HG02571 (cell line): ENCODE results near the gene PIK3R6.
"Not testable (repeated sequence)": the region's sequence is repeated elsewhere in the genome, so short reads cannot be mapped to it uniquely, and the experiment has no call there.

Source experiments
- ATAC-seq: cut with Tn5 transposase; IDR thresholded peaks from one replicate; pipeline ENCODE4 v1.9.1; 2021; ENCODE audit warnings: mild to moderate bottlenecking, moderate library complexity; ENCODE audit not compliant: unreplicated experiment

The PIK3R6 gene

DNA sequence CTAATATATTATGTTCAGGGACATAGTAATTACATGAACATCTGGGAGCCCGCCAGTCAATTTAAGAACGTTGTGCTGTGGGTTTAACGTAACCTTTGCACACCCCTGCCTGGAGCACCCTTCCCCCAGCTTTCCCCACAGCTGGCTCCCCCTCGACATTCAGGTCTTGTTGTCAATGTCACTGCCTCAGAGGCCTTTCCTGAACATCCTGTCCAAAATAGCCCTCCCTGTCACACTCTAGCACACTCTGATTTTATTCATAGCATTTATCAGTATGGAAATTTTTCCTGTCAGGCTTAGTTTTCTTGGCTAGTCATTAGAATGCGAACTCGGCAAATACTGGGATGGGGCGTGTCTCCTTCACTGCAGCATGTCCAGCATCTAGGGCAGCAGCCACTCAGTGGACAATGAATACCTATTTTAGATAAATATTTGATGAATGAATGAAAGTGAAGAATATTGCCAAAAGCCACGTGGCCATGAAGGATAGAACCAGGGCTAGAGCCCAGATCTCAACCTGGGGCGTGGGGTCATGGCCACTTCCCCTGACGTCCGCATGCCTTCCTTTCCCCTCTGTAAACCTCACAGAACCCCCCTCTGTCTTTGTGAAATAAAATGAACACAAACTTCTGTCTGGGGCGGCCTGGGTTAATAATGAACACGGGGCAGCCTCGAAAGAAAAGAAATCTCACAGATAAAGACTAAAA lies 10.5 kb downstream of the PIK3R6 start:
- no peak for ATAC-seq

DNA sequence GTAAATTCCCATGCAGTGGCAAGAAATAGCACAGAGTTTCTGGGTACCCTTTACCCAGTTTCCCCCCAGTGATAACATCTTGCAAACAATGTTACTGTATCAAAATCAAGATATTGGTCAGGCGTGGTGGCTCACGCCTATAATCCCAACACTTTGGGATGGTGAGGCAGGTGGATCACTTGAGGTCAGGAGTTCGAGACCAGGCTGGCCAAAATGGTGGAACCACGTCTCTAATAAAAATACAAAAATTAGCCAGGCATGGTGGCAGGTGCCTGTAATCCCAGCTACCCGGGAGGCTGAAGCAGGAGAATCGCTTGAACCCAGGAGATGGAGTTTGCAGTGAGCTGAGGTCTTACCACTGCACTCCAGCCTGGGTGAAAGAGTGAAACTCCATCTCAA lies 11.3 kb downstream of the PIK3R6 start:
- ATAC-seq, result not testable (repeated sequence)

DNA sequence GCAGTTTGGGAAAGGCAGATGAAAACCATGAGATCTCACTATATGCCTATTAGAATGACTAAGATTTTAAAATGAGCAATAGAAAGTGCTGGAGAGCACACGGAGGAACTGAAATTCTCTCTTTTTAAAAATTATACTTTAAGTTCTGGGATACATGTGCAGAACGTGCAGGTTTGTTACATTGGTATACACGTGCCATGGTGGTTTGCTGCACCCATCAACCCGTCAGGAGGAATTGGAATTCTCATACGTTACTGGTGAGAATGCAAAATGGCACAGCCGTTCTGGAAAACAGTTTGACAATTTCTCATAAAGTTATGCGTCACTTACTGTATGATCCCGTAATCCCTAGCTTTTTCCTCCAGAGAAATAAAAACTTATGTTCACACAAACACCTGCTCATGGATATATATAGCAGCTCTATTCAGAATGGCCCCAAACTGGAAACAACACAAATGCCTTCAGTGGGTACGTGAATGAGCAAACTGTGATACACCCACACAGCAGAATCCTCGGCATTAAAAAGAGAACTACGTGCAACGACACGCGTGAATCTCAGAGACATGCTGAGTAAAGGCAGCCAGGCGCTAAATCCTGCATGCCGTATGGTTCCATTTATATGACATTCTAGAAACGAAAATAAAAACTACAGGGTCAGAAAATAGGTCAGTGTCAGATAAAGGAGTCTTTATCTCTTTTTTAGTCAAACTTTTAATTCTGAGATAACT lies 11.8 kb downstream of the PIK3R6 start:
- peak; percentile 44 for ATAC-seq

DNA sequence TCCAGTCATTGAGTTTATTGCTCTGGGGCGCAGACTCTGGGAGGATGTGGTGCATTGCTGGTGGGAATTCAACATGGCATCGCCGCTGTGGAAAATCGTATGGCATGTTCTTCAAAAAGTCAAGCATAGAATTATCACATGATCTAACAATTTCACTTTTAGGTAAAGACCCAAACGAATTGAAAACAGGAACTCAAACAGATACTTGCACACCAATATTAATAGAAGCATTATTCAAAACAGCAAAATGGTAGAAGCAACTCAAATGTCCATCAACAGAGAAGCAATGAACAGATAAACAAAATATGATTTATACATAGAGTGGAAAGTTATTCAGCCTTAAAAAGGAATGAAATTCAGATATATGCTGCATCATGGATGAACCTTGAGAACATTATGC lies 15.9 kb downstream of the PIK3R6 start:
- no peak for ATAC-seq

DNA sequence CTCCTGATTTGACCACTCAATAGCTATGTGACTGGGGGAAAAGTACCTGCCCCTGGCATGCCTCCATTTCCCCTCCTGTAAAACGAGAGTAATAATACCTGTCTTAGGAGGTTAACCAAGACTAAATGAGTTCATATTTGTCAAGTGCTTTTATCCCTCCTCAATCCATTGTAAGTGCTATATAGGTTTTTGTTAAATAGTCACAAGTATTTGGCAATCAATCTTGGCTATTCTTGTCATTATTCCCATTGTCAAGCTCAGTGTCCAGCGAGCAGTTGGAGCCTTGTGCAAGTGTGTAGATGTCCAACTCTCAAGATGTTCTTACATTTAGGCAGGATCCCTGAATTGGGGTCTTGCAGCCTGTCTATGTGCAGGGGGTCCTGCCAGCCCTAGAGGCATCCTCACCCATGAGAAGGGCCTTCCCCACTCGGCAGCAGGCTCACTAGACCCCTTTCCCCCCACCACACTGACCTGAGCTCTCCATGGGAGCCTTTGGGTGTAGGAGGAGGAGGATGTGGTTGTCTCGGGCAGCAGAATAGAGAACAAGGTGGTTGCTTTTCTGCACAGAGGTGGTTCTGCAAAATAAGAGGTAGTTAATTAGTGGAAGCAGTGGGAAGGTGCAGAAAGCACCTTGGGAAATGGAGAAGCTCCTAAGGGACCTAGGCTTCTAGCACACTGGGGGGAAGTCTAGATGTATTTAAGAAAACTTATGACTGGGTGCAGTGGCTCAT lies 18.0 kb downstream of the PIK3R6 start:
- no peak for ATAC-seq

DNA sequence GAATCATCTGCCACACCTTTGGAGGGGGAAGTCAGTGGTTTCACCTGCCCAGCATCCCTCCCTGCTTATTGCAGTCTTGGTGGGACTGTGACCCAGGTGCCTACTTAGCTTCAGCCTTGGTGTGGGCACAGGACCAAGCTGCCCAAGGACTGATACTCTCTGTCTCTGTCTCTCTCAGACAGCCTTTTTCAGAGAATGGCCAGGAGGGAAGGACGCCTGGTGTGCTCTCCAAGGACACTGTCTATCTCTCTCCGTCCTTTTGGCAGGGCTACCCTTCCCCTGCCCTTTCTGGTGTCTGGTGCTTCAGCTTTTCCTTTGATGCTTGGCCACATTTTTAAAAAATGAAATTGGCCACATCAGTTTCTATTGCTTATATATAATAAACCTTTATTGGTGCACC lies 19.6 kb downstream of the PIK3R6 start:
- no peak for ATAC-seq

DNA sequence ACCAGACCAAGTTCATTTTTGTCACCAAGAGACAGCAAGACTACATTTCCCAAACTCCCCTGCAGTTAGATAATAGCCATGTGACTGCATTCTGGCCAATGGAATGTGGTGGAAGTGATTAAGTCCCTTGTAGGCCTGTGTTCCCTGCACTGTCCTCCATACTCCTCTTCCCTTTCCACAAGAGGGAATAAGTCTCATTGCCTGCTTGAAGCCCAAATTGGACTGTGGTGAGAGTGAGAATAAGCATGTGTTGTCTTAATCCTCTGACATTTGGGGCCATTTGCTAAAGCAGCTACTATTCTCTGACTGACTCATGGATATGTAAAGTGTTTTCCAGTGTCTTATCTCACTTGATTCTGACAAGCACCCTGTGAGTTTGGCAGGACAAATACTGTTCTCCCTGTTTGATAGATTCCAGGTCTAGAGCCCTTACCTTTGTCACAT lies 20.7 kb downstream of the PIK3R6 start:
- no peak for ATAC-seq

DNA sequence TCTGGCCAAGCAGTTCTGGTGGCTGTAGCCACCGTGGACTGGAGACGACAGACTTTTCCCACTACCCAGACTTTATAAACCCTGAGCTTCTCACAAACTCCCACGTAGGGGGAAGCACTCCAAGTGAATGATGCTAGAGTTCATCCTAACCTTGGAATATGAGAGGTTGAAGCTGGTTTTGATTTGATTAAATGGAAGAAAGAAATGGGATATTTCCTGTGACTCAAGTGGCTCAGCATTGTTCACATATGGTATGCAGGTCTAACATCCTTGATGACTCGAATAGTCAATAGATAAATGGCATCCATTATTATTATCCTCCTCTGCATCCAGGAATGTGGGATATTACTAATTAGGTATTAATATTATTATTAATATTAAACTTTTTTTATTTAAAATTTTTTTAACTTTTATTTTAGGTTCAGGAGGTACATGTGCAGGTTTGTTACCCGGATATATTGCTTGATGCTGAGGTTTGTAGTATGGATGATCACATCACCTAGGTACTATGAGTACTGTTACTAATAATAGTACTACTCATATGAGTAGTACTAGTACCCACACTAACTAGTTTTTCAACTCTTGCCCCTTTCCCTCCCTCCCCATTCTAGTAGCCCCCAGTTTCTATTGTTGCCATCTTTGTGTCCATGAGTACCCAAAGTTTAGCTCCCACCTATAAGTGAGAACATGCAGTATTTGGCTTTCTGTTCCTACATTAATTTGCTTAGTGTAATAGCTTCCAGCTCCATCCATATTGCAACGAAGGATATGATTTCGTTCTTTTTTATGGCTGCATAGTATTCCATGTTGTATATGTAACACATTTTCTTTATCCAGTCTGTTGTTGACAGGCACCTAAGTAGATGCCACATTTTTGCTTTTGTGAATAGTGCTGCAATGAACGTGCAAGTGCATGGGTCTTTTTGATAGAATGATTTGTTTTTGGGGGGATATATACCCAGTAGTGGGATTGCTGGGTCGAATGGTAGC lies 22.9 kb downstream of the PIK3R6 start:
- no peak for ATAC-seq

DNA sequence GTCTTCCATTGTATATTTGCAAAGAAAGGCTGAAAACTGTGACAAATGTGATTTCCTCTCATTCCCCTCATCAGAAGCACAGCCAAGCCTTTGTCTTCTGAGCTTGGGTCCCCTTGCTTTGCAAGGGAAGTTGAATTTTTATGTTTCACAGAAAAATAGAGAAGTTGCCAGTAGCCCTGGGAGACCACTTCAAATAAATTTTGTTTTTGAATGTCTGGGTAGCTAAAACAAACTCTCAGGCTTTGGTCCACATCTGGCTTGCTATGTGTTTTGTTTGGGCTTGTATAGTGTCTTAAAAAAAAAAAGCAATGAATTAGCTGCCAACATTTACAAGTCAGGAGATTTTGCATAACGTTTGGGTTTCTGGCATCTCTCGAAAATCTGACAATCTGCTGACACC lies 24.1 kb downstream of the PIK3R6 start:
- no peak for ATAC-seq

DNA sequence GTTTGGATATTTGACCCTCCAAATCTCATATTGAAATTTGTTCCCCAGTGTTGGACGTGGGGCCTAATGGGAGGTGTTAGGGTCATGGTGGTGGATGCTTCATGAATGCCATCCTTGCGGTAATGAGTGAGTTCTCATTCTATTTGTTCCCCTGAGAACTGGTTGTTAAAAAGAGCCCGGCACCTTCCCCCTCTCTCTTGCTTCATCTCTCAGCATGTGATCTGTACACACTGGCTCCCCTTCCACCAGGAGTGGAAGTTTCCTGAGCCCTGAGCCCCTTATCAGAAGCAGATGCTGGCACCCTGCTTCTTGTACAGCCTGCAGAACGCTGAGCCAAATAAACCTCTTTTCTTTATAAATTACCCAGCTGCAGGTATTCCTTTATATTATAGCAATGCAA lies 25.6 kb downstream of the PIK3R6 start:
- no peak for ATAC-seq

DNA sequence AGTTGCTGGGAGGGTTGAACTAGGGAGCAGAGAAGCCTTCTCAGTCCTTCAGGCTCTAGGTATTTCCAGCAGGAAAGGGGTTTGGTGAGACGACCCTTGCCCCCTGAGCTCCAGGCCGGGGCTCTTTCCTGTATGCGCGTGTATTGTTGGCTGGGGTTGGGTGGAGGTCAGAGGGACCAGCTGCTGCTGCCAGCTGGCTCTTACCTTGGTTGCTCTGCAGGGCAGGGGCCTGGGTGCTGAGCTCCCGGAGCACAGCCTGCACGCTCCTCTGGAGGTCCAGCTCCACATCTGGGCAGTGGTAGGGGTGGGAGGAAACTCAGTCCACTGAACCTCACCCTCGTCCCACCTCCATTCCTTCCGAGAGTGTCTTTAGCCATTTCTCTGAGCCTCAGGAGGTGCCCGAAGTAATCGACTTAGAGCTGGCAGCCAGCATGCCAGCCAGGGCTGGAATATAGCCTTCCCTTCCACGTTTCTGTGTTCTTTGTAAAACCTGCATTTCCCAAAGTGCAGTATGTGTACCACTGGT lies 28.0 kb downstream of the PIK3R6 start:
- ATAC-seq, result no peak

DNA sequence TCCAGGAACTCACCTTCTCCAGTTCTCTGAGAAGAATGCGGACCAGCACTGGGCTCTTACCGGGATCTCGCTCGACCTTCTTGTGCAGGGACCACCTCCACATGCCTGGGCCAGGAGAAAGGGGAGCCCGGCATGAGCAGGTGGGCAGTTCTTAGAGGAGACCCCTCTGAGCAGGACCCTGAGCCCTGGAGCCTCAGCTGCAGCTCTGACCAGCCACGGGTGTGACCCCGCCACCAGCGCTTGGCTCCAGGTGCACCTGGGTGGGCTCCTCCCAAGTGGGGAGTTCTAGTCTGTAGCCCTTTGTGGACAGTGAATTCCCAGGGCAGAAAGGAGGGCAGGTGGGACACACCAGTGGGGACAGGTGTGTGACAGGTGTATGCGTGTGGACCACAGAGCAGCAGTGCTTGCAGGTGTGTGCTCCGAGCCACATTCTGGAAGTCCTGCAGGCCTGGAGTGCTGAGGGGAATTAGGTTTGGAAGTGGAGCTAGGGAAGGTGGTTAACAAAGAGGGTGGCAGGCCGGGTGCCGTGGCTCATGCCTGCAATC lies 28.9 kb downstream of the PIK3R6 start:
- ATAC-seq, result no peak

DNA sequence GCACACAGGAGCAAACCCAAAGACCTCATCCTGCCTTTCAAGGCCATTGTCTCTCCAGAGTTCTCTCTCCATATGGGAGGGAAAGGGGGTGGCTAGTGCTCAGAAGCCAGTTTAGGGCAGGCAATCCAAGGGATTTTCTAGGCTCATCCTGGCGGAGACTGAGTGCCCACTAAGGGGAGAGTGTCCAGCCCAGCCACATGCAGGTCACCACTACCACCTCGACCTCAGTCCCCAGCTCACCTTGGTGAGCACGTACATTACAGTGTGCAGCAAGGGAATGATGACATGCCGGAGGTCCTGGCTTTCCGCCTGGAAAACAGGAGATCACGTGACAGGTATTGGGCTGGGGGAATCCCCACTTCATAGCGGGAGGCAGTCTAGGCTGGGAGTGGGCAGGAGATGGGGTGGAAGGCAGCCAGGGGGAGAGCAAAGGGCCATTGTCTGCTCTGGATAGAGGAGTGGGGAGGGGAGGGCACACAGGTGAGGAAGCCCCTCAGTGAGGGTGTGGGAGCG lies 29.9 kb downstream of the PIK3R6 start:
- no peak for ATAC-seq

DNA sequence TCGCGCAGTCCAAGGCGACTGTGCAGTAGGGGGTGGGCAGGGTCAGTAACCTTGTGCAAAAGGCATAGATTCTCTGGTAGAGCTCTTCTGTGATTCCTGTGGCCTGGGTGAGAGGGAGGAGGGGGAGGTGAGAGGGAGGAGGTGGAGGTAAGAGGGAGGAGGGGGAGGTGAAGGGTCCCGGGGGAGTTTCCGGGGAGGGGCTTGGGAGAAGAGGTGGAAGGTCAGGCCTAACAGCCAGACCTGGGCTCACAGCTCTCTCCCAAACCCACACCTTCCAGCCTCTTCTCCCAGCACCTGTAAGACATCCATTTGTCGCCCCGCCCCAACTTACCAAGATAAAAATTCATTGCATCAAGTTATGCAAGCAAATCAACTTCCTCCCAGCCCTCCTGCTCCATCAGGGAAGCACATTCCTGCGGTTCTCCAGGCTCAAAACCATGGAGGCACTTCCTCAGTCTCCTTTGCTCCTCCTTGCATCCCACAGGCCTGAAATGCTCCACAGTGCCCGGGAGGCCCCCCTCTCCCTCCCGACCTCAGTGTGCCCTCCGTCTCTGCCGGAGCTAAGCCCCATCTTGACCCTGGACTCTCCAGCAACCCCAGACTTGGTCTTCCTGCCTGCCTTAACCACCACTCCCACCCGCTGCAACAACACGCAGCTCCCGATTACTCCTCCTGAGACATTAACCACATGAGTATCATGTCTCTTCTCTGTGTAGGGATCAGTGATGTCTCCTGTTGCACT lies 30.5 kb downstream of the PIK3R6 start:
- ATAC-seq, result no peak

DNA sequence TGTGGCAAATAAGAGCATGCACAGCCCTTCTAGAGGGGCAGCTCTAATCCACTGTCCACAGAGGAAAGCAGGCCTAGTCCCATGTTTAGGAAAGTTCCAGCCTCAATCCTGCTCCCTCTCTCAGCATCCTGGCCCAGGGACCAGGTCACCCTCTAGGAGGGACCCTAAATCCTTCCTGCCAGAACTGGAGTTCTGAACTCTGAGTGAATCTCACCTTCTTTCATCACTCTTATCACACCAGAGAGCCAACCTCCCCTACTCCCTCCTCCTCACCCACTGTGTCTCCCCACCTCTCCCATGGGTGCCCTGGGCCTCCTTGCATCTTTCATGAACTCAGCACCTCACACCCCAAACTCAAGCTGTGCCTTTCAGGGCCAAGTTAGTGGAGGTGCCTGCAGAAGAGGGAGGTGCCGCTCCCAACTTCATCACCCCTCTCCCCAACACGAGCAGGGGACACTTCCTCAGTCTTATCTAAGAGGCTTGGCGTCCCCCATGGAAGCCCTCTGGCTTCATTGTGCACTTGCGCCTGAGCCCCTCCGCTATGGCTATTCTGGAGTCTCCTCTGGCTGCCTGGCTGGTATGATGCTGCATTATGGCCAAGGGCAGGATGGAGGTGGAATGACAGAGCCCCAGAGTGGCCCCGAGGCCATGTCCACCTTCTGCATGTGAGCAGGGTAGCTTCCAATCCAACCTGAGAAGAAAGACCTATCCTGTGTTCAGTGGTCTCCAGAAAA lies 31.7 kb downstream of the PIK3R6 start:
- ATAC-seq, result no peak

DNA sequence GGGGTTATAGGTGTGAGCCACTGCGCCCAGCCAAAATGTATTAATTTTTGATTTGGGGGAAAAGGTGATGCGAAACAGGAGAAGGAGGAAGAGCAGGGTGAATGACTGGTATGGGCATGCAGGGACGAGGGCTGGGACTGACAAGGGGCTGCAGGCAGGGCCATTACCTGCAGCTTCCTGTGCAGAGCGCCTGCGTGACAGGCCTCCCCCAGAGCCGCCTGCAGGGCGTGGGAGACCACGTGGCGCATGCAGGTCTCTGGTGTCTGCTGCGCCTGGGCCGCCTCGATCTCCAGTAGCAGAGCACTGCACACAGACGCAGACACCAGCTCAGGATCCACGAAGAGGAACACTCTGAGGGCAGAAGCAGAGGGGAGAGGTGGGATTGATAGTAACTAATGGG lies 32.4 kb downstream of the PIK3R6 start:
- ATAC-seq, result no peak

DNA sequence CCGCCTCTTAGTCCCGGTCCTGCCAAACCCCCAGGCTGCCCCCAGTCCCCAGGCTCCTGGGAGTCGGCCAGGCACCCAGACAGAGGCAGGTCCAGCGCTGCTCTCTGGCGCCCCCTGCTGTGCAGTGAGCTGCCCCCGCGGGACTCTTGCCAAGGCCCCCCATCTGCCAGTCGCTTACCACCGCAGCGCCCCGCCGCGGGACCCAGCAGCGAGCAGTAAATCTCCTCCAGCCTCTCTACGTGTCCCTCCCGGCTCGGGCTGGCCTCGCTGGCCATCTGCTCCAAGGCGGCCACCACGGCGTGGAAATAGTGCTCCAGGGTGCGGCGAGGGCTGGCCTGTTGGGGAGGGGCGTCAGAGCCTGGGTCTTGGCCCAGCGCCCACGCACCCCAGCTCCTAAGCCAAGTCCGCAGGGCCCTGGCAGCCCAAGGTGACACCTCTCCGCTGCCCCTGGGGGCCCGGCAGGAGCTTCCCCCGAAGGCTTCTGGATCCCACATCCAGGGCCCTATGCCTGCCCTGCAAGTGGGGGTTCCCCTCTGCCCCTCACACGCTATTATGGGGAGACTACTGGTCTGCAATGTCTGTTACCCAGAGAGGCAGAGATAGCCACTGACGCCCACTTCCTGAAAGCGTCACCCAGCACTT lies 34.6 kb downstream of the PIK3R6 start:
- no peak for ATAC-seq

DNA sequence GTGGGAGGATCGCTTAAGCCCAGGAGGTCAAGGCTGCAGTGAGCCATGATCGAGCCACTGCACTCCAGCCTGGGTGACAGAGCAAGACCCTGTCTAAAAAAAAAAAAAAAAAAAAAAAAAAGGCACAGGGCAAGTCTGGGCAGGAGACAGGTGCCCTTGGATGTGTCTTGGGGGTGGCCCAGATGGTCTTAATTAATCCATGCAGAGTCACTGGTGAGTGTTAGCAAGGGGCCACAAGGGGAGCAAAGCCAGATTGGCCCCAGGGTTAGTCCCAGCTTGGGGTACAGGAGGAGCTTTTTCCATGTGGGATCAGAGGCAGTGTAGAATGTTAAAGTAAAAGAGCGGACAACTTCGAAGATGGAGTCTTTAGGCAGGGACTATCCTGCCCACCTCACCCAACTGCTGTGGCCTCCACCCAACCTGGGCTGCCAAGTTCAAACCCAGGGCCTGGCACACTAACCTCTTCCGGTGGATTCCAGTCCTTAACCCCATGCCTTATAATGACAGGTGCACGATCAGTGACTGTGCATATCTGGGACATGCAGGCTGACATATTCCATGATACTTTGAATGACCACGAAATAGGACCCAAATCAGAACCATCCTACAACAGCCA lies 36.1 kb downstream of the PIK3R6 start:
- ATAC-seq, result no peak
